ENCODE measurements around the gene TNPO3.
"Not testable (repeated sequence)": the region's sequence is repeated elsewhere in the genome, so short reads cannot be mapped to it uniquely, and the experiment has no call there.

The TNPO3 gene

GRCh38 chr7:129014501-129015101 is 40.3 kb downstream of the TNPO3 start:
- no peak for DNase-seq (ENCODE audit: low read depth)

GRCh38 chr7:129013048-129013724 is 41.7 kb downstream of the TNPO3 start:
- DNase-seq (ENCODE audit: low read depth): no peak

GRCh38 chr7:129012641-129013040 is 42.3 kb downstream of the TNPO3 start:
- DNase-seq (ENCODE audit: low read depth): no peak

GRCh38 chr7:129010075-129010474 is 44.8 kb downstream of the TNPO3 start:
- DNase-seq (ENCODE audit: low read depth): no peak

- DNase-seq (ENCODE audit: low read depth): no peak
These were observed 45.5 kb downstream of the TNPO3 start for GRCh38 chr7:129009437-129009836.

- DNase-seq (ENCODE audit: low read depth): no peak
These were observed 46.1 kb downstream of the TNPO3 start for GRCh38 chr7:129008645-129009414.

GRCh38 chr7:129007572-129007971 is 47.3 kb downstream of the TNPO3 start:
- DNase-seq (ENCODE audit: low read depth): no peak

- no peak for DNase-seq (ENCODE audit: low read depth)
These were observed 48.1 kb downstream of the TNPO3 start for GRCh38 chr7:129006636-129007414.

- no peak for DNase-seq (ENCODE audit: low read depth)
These were observed 49.7 kb downstream of the TNPO3 start for GRCh38 chr7:129005186-129005585.

- DNase-seq (ENCODE audit: low read depth): no peak
These were observed 57.7 kb downstream of the TNPO3 start for GRCh38 chr7:128997181-128997580.

GRCh38 chr7:128994560-128994959 is 60.4 kb downstream of the TNPO3 start:
- DNase-seq (ENCODE audit: low read depth): not testable (repeated sequence)

- no peak for DNase-seq (ENCODE audit: low read depth)
These were observed 61.5 kb downstream of the TNPO3 start for GRCh38 chr7:128993419-128993818.

- no peak for DNase-seq (ENCODE audit: low read depth)
These were observed 65.0 kb downstream of the TNPO3 start for GRCh38 chr7:128989961-128990360.

- DNase-seq (ENCODE audit: low read depth): no peak
These were observed 66.5 kb downstream of the TNPO3 start for GRCh38 chr7:128988372-128988771.

- no peak for DNase-seq (ENCODE audit: low read depth)
These were observed 68.3 kb downstream of the TNPO3 start for GRCh38 chr7:128986609-128987008.

GRCh38 chr7:128985660-128986059 is 69.3 kb downstream of the TNPO3 start:
- no peak for DNase-seq (ENCODE audit: low read depth)

GRCh38 chr7:128982105-128982504 is 72.8 kb downstream of the TNPO3 start:
- no peak for DNase-seq (ENCODE audit: low read depth)

GRCh38 chr7:128974241-128974934 is 80.5 kb downstream of the TNPO3 start:
- DNase-seq (ENCODE audit: low read depth): no peak

- DNase-seq (ENCODE audit: low read depth): no peak
These were observed 86.3 kb downstream of the TNPO3 start for GRCh38 chr7:128968624-128969023.

GRCh38 chr7:128963327-128963757 is 91.6 kb downstream of the TNPO3 start:
- no peak for DNase-seq (ENCODE audit: low read depth)

- DNase-seq (ENCODE audit: low read depth): no peak
These were observed 92.0 kb downstream of the TNPO3 start for GRCh38 chr7:128962899-128963298.

All from GM04504 (cell line).